Measurements from ENCODE around the gene C9. TPM values are rescaled to one million over a fixed set of nuclear protein-coding genes. Genes with fewer than 3 reads are reported as not detected.

The C9 gene
- total RNA-seq, 2 experiments from 2014 or later, result not detected

Other genes starting within 250 kb of the C9 start
- 100 to 1,000 TPM; 198 to 270 TPM for gene FYB1, start 144.9 kb downstream of the C9 start, total RNA-seq
- gene DAB2, start 60.5 kb upstream of the C9 start, total RNA-seq, result not detected

All from activated CD8-positive, alpha-beta memory T cell treated with anti-CD3 and anti-CD28 coated beads, Interleukin-2, amount 10 ng/mL, durations not matched to agents 7 days and 5 days (primary cell).